Bone marrow (tissue), 2 donors: ENCODE results near the gene ZNF330.
A peak's percentile ranks its signal among the peaks of the same experiment; 100 is the strongest.
"Not testable (repeated sequence)": the region's sequence is repeated elsewhere in the genome, so short reads cannot be mapped to it uniquely, and the experiment has no call there.

Source experiments
- DNase-seq, 2 donors: peaks; one replicate each; lab custom pipeline; 2025; lab: John Stamatoyannopoulos, UW

The ZNF330 gene

GRCh38 chr4:141220691-141221659 is at the start of gene ZNF330:
Gene ZNF330 (plus strand): TSS chr4:141220895. CDS start chr4:141222372, 1,477 bp downstream.
- DNase-seq = peak; percentile 65 to 83

- no peak for DNase-seq
These were observed 46.2 kb upstream of the ZNF330 start for GRCh38 chr4:141174457-141174856.

- no peak for DNase-seq
These were observed 43.5 kb upstream of the ZNF330 start for GRCh38 chr4:141177171-141177570.

- DNase-seq = no peak
These were observed 41.0 kb upstream of the ZNF330 start for GRCh38 chr4:141179474-141180373.

GRCh38 chr4:141180991-141181761 is 39.5 kb upstream of the ZNF330 start:
- DNase-seq = no peak

- DNase-seq = not testable (repeated sequence)
These were observed 37.2 kb upstream of the ZNF330 start for GRCh38 chr4:141183491-141183890.

- DNase-seq = no peak
These were observed 28.1 kb upstream of the ZNF330 start for GRCh38 chr4:141192564-141192963.

- no peak for DNase-seq
These were observed 27.1 kb upstream of the ZNF330 start for GRCh38 chr4:141193516-141194034.

GRCh38 chr4:141195095-141195707 is 25.5 kb upstream of the ZNF330 start:
- DNase-seq = no peak

- no peak for DNase-seq
These were observed 24.3 kb upstream of the ZNF330 start for GRCh38 chr4:141196227-141196933.

GRCh38 chr4:141207961-141208360 is 12.7 kb upstream of the ZNF330 start:
- DNase-seq = no peak

GRCh38 chr4:141210168-141210567 is 10.5 kb upstream of the ZNF330 start:
- no peak for DNase-seq

- no peak for DNase-seq
These were observed 7.1 kb upstream of the ZNF330 start for GRCh38 chr4:141213550-141213991.

- DNase-seq = no peak
These were observed 5.7 kb upstream of the ZNF330 start for GRCh38 chr4:141215030-141215429.

GRCh38 chr4:141216002-141216761 is 4.5 kb upstream of the ZNF330 start:
- DNase-seq = no peak

GRCh38 chr4:141220271-141220670 is 424 bp upstream of the ZNF330 start:
- no peak for DNase-seq

- no peak for DNase-seq
These were observed 2.7 kb downstream of the ZNF330 start for GRCh38 chr4:141223418-141223817.

GRCh38 chr4:141227280-141227679 is 6.6 kb downstream of the ZNF330 start:
- DNase-seq = not testable (repeated sequence)

GRCh38 chr4:141229408-141230101 is 8.9 kb downstream of the ZNF330 start:
- no peak for DNase-seq
